K562 (cell line): ENCODE results near the gene TOPORS. TPM values are rescaled to one million over a fixed set of nuclear protein-coding genes. Genes with fewer than 3 reads are reported as not detected.

ENCODE experiments used
- ARID2 ChIP-seq: fragments of 450-650 bp; IDR thresholded peaks from 2 replicates; pipeline ENCODE4 v1.6.1; 2017; ENCODE audit warnings: antibody characterized with exemption, mild to moderate bottlenecking
- CTBP1 ChIP-seq: fragments of 450-650 bp; IDR thresholded peaks from 2 replicates; pipeline ENCODE4 v1.6.1; 2016; ENCODE audit warnings: borderline replicate concordance
- polyA plus RNA-seq, 8 experiments: library from polyadenylated mRNA; depleted of rRNA in 4 of 8; stranded (reverse) in 5 of 8; unstranded in 3 of 8; fragments of >200 nt; fragmentation: Nextera tagmentation in 2 of 8; fragmentation: Illumina TruSeq in 1 of 8; extraction: Ambion mirVana in 2 of 8; extraction: Trizol in 1 of 8; gene quantifications; 2 replicates each; pipeline versions ENCODE4 v1.2.1 to v1.2.3, GENCODE V29; 2011 to 2014; ENCODE audit warnings: inconsistent platforms in 1 of 8, missing spikeins in 1 of 8
- total RNA-seq, 7 experiments: library from RNA; depleted of rRNA in 6 of 7; stranded (reverse); fragments of >200 nt in 6 of 7; fragmentation: Illumina TruSeq in 2 of 7; extraction: Trizol in 2 of 7; gene quantifications; 2 replicates each; pipeline versions ENCODE4 v1.2.1 to v1.2.3, GENCODE V29; 2011 to 2021; ENCODE audit warnings: low replicate concordance in 1 of 7
- TF ChIP-seq, protein P1 (sequence below), 3 experiments: fragments of 200-800 bp in 1 of 3; fragments of 250-450 bp in 1 of 3; fragments of 450-650 bp in 1 of 3; sonication (Bioruptor Pico) in 1 of 3; sonication (Bioruptor generic) in 1 of 3; formaldehyde crosslinking in 1 of 3; IDR thresholded peaks; 2 replicates each; pipeline versions ENCODE4 v1.6.1 to v1.8.0; 2016 to 2022; ENCODE audit warnings: mild to moderate bottlenecking in 2 of 3, missing genetic modification characterization in 2 of 3, missing compliant biosample characterization in 1 of 3, moderate library complexity in 1 of 3
- TF ChIP-seq, protein P2 (sequence below): fragments of 250-450 bp; sonication (Bioruptor Pico); IDR thresholded peaks from 2 replicates; pipeline ENCODE4 v1.8.0; 2022; ENCODE audit warnings: moderate library complexity, mild to moderate bottlenecking, inconsistent platforms
- TF ChIP-seq, protein P3 (sequence below): sonication (generic); formaldehyde crosslinking; IDR thresholded peaks from 2 replicates; pipeline ENCODE4 v1.5.0; 2020; ENCODE audit warnings: missing genetic modification reagents

Gene TOPORS
- total and polyA plus RNA-seq, 9 of the 15 experiments (the other 6 are each of a cell fraction or from before 2014, with no cell fraction given), result 4.3 to 19.6 (median 9.9) TPM

DNA sequence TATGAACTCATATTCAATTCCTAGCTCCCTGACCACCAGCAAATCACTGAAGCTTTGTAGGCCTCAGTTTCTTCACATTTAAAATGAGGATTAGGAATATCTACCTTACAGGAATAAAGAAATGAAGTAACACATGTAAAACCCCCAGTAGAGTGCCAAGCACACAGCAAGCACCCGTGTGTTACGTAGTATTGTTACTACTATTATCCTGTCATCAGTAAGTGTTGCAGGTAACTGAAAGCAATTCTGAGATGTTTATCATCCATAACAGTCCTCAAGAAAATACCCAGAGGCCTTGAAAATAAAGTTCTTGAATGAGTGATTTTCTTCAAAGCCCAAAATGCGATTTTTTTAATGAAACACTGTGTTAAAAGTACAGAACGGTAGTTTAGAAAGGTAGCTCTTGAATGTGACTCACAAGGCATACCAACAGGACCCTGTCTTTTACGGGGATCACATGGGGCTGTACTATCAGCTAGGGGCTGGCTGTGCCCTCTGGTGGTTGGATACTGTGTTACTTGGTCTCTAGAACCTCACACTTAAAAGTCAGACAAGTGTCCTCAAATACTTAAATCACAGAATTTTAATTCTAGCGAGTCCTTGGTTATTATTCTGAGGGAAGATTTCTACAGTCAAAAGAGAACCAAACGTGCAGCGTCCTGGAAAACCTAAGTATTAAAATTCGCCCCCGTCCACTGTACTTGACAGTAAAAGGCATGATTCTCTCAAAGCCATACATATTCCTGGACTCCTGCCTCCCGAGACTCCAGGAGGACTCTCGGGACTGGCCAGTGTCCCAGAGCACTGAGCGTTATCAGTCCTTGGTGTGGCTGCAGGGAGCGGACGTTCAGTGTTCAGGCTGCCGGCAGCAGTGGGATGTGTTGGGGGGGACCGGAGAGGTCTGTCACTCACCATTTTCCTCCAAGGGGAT lies 19.8 kb upstream of the TOPORS start (continued):
- TF ChIP-seq, protein P1, sequence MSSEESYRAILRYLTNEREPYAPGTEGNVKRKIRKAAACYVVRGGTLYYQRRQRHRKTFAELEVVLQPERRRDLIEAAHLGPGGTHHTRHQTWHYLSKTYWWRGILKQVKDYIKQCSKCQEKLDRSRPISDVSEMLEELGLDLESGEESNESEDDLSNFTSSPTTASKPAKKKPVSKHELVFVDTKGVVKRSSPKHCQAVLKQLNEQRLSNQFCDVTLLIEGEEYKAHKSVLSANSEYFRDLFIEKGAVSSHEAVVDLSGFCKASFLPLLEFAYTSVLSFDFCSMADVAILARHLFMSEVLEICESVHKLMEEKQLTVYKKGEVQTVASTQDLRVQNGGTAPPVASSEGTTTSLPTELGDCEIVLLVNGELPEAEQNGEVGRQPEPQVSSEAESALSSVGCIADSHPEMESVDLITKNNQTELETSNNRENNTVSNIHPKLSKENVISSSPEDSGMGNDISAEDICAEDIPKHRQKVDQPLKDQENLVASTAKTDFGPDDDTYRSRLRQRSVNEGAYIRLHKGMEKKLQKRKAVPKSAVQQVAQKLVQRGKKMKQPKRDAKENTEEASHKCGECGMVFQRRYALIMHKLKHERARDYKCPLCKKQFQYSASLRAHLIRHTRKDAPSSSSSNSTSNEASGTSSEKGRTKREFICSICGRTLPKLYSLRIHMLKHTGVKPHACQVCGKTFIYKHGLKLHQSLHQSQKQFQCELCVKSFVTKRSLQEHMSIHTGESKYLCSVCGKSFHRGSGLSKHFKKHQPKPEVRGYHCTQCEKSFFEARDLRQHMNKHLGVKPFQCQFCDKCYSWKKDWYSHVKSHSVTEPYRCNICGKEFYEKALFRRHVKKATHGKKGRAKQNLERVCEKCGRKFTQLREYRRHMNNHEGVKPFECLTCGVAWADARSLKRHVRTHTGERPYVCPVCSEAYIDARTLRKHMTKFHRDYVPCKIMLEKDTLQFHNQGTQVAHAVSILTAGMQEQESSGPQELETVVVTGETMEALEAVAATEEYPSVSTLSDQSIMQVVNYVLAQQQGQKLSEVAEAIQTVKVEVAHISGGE (CRISPR knock-in tag; IDR thresholded peaks at IDR 0.05), result no peak
- TF ChIP-seq, protein P2, sequence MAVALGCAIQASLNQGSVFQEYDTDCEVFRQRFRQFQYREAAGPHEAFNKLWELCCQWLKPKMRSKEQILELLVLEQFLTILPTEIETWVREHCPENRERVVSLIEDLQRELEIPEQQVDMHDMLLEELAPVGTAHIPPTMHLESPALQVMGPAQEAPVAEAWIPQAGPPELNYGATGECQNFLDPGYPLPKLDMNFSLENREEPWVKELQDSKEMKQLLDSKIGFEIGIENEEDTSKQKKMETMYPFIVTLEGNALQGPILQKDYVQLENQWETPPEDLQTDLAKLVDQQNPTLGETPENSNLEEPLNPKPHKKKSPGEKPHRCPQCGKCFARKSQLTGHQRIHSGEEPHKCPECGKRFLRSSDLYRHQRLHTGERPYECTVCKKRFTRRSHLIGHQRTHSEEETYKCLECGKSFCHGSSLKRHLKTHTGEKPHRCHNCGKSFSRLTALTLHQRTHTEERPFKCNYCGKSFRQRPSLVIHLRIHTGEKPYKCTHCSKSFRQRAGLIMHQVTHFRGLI (CRISPR knock-in tag), result no peak
- TF ChIP-seq ARID2 (no peak), CTBP1 (no peak)
- TF ChIP-seq, protein P3, sequence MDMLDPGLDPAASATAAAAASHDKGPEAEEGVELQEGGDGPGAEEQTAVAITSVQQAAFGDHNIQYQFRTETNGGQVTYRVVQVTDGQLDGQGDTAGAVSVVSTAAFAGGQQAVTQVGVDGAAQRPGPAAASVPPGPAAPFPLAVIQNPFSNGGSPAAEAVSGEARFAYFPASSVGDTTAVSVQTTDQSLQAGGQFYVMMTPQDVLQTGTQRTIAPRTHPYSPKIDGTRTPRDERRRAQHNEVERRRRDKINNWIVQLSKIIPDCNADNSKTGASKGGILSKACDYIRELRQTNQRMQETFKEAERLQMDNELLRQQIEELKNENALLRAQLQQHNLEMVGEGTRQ (CRISPR knock-in tag), result peak; percentile 79
